ENCODE data around the gene CCDC40. TPM values are rescaled to one million over a fixed set of nuclear protein-coding genes. Genes with fewer than 3 reads are reported as not detected.

CCDC40 gene
- total and polyA plus RNA-seq, 2 donors (not counting 1 experiment from before 2014, with no cell fraction given) = 0.63 to 3.2 TPM

GRCh38 chr17:80103449-80104085 is 67.1 kb downstream of the CCDC40 start:
- no peak overlapping the region for H3K9ac ChIP-seq (ENCODE audit: low read length)
- peaks cover 0 to 3% (median 0%) of the 10 kb centered on the region in 4 experiments for H3K27me3 ChIP-seq (replicated peaks in 1 of 4; ENCODE audit: control extremely low read depth in 1 of 4, control insufficient read depth in 3 of 4, insufficient read depth in 4 of 4, low read length in 3 of 4)
- peaks cover 14 to 22% of the 10 kb centered on the region in 2 donors for H3K4me1 ChIP-seq (ENCODE audit: control insufficient read depth in 2 of 2, insufficient read depth in 2 of 2, low read length in 2 of 2)
- H3K36me3 ChIP-seq (replicated peaks in 1 of 2; ENCODE audit: control extremely low read depth in 1 of 2, control insufficient read depth in 1 of 2, extremely low read depth in 1 of 2, insufficient read depth in 2 of 2, low read length in 1 of 2) = no peaks in the 10 kb centered on the region
- Mint-ChIP-seq H3K27me3 (no peaks in the 10 kb centered on the region), H3K4me3 (peak overlapping the region; percentile 52), H3K4me1 (peaks cover 24% of the 10 kb centered on the region), H3K27ac (no peak overlapping the region), H3K9me3 (ENCODE audit: insufficient read depth) (no peaks in the 10 kb centered on the region)
- no peak overlapping the region for H3K4me2 ChIP-seq (replicated peaks; ENCODE audit: low read depth, low read length, poor library complexity, severe bottlenecking)
- CTCF ChIA-PET = interaction anchor here (0.9 kb wide), 1 partner anchor 10 kb away, joined by 3 read pairs; no protein-coding TSS in a partner anchor
- H3K27ac ChIP-seq (ENCODE audit: low read length in 2 of 2) = no peak overlapping the region
- no peaks in the 10 kb centered on the region for H4K20me1 ChIP-seq (ENCODE audit: control insufficient read depth, insufficient read depth, low read length, poor library complexity, severe bottlenecking)
- TF ChIP-seq, protein P1, sequence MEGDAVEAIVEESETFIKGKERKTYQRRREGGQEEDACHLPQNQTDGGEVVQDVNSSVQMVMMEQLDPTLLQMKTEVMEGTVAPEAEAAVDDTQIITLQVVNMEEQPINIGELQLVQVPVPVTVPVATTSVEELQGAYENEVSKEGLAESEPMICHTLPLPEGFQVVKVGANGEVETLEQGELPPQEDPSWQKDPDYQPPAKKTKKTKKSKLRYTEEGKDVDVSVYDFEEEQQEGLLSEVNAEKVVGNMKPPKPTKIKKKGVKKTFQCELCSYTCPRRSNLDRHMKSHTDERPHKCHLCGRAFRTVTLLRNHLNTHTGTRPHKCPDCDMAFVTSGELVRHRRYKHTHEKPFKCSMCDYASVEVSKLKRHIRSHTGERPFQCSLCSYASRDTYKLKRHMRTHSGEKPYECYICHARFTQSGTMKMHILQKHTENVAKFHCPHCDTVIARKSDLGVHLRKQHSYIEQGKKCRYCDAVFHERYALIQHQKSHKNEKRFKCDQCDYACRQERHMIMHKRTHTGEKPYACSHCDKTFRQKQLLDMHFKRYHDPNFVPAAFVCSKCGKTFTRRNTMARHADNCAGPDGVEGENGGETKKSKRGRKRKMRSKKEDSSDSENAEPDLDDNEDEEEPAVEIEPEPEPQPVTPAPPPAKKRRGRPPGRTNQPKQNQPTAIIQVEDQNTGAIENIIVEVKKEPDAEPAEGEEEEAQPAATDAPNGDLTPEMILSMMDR (IDR thresholded peaks at IDR 0.05) = no peak
- TF ChIP-seq EZH2 (IDR thresholded peaks at IDR 0.05; ENCODE audit: borderline replicate concordance, insufficient read depth, low read depth, low read length, poor library complexity, severe bottlenecking) = no peak
- no peaks in the 10 kb centered on the region for H3K79me2 ChIP-seq (ENCODE audit: control insufficient read depth, insufficient read depth, low read length)
- DNase-seq = no peak
- 89% methylated on average over 15 of the region's 19 CpGs for WGBS (ENCODE audit: insufficient coverage)
- no peak overlapping the region for H3K4me3 ChIP-seq (ENCODE audit: control extremely low read depth in 1 of 5, extremely low read depth in 1 of 5, insufficient read depth in 1 of 5, low read depth in 2 of 5, low read length in 4 of 5)
- H2AFZ ChIP-seq (ENCODE audit: insufficient read depth, low read depth, low read length, poor library complexity, severe bottlenecking) = no peak overlapping the region
- ATAC-seq (ENCODE audit: low read depth) = no peak
- POLR2A ChIA-PET = interaction anchor here (0.6 kb wide), 1 partner anchor 45 kb away, joined by 3 read pairs; no protein-coding TSS in a partner anchor
- intact Hi-C loops (cut with micrococcal nuclease) = loop anchor here (5.0 kb wide), 1 partner anchor 96 kb away; no protein-coding TSS in a partner anchor
- H3K9me3 ChIP-seq (ENCODE audit: control extremely low read depth in 1 of 3, control insufficient read depth in 2 of 3, insufficient read depth in 1 of 3, low read length in 2 of 3) = no peaks in the 10 kb centered on the region

- Mint-ChIP-seq H3K27me3 (no peaks in the 10 kb centered on the region), H3K9me3 (ENCODE audit: insufficient read depth) (no peaks in the 10 kb centered on the region), H3K27ac (no peak overlapping the region), H3K4me1 (peaks cover 24% of the 10 kb centered on the region), H3K4me3 (no peak overlapping the region)
- no peak overlapping the region for H3K27ac ChIP-seq (ENCODE audit: low read length in 2 of 2)
- no peaks in the 10 kb centered on the region for H3K36me3 ChIP-seq (replicated peaks in 1 of 2; ENCODE audit: control extremely low read depth in 1 of 2, control insufficient read depth in 1 of 2, extremely low read depth in 1 of 2, insufficient read depth in 2 of 2, low read length in 1 of 2)
- H3K79me2 ChIP-seq (ENCODE audit: control insufficient read depth, insufficient read depth, low read length) = no peaks in the 10 kb centered on the region
- ATAC-seq (ENCODE audit: low read depth) (no peak), DNase-seq (no peak)
- no peak overlapping the region for H3K9ac ChIP-seq (ENCODE audit: low read length)
- intact Hi-C loops (cut with micrococcal nuclease) = loop anchor here (5.0 kb wide), 1 partner anchor 97 kb away; no protein-coding TSS in a partner anchor
- 92% methylated on average over 26 of the region's 26 CpGs for WGBS (ENCODE audit: insufficient coverage)
- POLR2A ChIA-PET = no interaction called here
- H4K20me1 ChIP-seq (ENCODE audit: control insufficient read depth, insufficient read depth, low read length, poor library complexity, severe bottlenecking) = no peaks in the 10 kb centered on the region
- H3K27me3 ChIP-seq (replicated peaks in 1 of 4; ENCODE audit: control extremely low read depth in 1 of 4, control insufficient read depth in 3 of 4, insufficient read depth in 4 of 4, low read length in 3 of 4) = no peaks in the 10 kb centered on the region
- H3K4me2 ChIP-seq (replicated peaks; ENCODE audit: low read depth, low read length, poor library complexity, severe bottlenecking) = no peak overlapping the region
- CTCF ChIA-PET = interaction anchor here (0.9 kb wide), 1 partner anchor 9 kb away, joined by 3 read pairs; no protein-coding TSS in a partner anchor
- TF ChIP-seq, protein P1 (IDR thresholded peaks at IDR 0.05) = no peak
- TF ChIP-seq EZH2 (IDR thresholded peaks at IDR 0.05; ENCODE audit: borderline replicate concordance, insufficient read depth, low read depth, low read length, poor library complexity, severe bottlenecking) = no peak
- H3K9me3 ChIP-seq (ENCODE audit: control extremely low read depth in 1 of 3, control insufficient read depth in 2 of 3, insufficient read depth in 1 of 3, low read length in 2 of 3) = no peaks in the 10 kb centered on the region
- H2AFZ ChIP-seq (ENCODE audit: insufficient read depth, low read depth, low read length, poor library complexity, severe bottlenecking) = no peak overlapping the region
- no peak overlapping the region for H3K4me3 ChIP-seq (ENCODE audit: control extremely low read depth in 1 of 5, extremely low read depth in 1 of 5, insufficient read depth in 1 of 5, low read depth in 2 of 5, low read length in 4 of 5)
- peaks cover 14 to 22% of the 10 kb centered on the region in 2 donors for H3K4me1 ChIP-seq (ENCODE audit: control insufficient read depth in 2 of 2, insufficient read depth in 2 of 2, low read length in 2 of 2)
Observed at GRCh38 chr17:80104321-80104955, 68.0 kb downstream of the CCDC40 start.

Measured in B cell (primary cell).